K562 (cell line): ENCODE data around the gene TGFBR2. TPM values are rescaled to one million over a fixed set of nuclear protein-coding genes. Genes with fewer than 3 reads are reported as not detected.

Experiments
- ATAC-seq: fragments of 200-7000 bp; cut with Tn5 transposase; 3 replicates; pipeline ENCODE4 v1.9.1; 2020; ENCODE audit warnings: moderate library complexity
- BruUV-seq: library from RNA; stranded (reverse); fragments of 400-500 nt; replicated peaks from 2 replicates; lab custom pipeline; 2021; lab: Mats Ljungman, UMichigan
- CTCF ChIA-PET: fragments of 300-600 bp; formaldehyde crosslinking; extraction: SDS; loops from one replicate; lab custom pipeline; 2021; ENCODE audit warnings: low intra/inter-chr PET ratio; lab: Yijun Ruan, JAX
- POLR2A ChIA-PET: fragments of 300-600, 350-650 bp; sonication (Branson Sonifier 250); formaldehyde crosslinking; extraction: SDS; loops from one replicate; lab custom pipeline; 2021; ENCODE audit warnings: antibody characterized with exemption, inconsistent platforms; lab: Yijun Ruan, JAX
- DNase-seq, 4 experiments: peaks; one replicate each; pipeline versions ENCODE4 v3.0.0 to v3.0.0-alpha.2; 2011 to 2018; ENCODE audit warnings: low spot score in 3 of 4, mixed read lengths in 3 of 4; ENCODE audit errors: extremely low read depth in 1 of 4
- FAIRE-seq: peaks from 2 replicates; lab custom pipeline; 2011; peaks lifted over from hg19 to GRCh38; lab: Jason Lieb, UNC
- H2AFZ ChIP-seq: 2 replicates; pipeline ENCODE4 v1.6.0; 2011; ENCODE audit warnings: low read depth, low read length, control low read depth, inconsistent platforms
- H3K27ac ChIP-seq: fragments of 200-600 bp; 3 replicates; pipeline ENCODE4 v1.8.0; 2011; ENCODE audit warnings: low read depth, mild to moderate bottlenecking, control low read depth, inconsistent platforms, low read length, moderate library complexity, mixed read lengths; ENCODE audit errors: extremely low read depth
- H3K27me3 ChIP-seq, 2 experiments: fragments of 300-600 bp in 1 of 2; 2 replicates in 1 of 2; 3 replicates in 1 of 2; pipeline versions ENCODE4 v1.6.0 to v1.8.0; 2011; ENCODE audit warnings: inconsistent platforms in 2 of 2, low read length in 2 of 2, mild to moderate bottlenecking in 1 of 2, mixed read lengths in 1 of 2, moderate library complexity in 1 of 2; ENCODE audit not compliant: control insufficient read depth in 2 of 2, insufficient read depth in 2 of 2
- H3K36me3 ChIP-seq: fragments of 300-600 bp; 3 replicates; pipeline ENCODE4 v1.8.0; 2011; ENCODE audit warnings: mild to moderate bottlenecking, low read length, inconsistent platforms; ENCODE audit not compliant: control insufficient read depth, insufficient read depth
- H3K4me1 ChIP-seq, 2 experiments: fragments of 200-600 bp in 1 of 2; replicated peaks in 1 of 2; 2 replicates in 1 of 2; 3 replicates in 1 of 2; pipeline versions ENCODE4 v1.5.1 to v1.8.0; 2011; ENCODE audit warnings: inconsistent platforms in 2 of 2, low read length in 2 of 2, mild to moderate bottlenecking in 1 of 2, mixed read lengths in 1 of 2, moderate library complexity in 1 of 2; ENCODE audit not compliant: control insufficient read depth in 2 of 2, insufficient read depth in 2 of 2
- H3K4me2 ChIP-seq: 2 replicates; pipeline ENCODE4 v1.6.1; 2011; ENCODE audit warnings: low read length, control low read depth, inconsistent platforms, mixed read lengths; ENCODE audit not compliant: insufficient read depth
- H3K4me3 ChIP-seq: fragments of 200-600 bp; sonication (generic), shearing (Covaris generic); 2 replicates; pipeline ENCODE4 v1.5.1; 2016; ENCODE audit warnings: control low read depth, inconsistent platforms
- H3K79me2 ChIP-seq: fragments of 200-600 bp; 3 replicates; pipeline ENCODE4 v1.8.0; 2011; ENCODE audit warnings: low read length, inconsistent platforms; ENCODE audit not compliant: control insufficient read depth, insufficient read depth
- H3K9ac ChIP-seq, 2 experiments: 2 replicates each; pipeline versions ENCODE4 v1.6.0 to v1.6.1; 2011; ENCODE audit warnings: low read depth in 2 of 2, low read length in 2 of 2, control low read depth in 1 of 2, inconsistent platforms in 1 of 2, mild to moderate bottlenecking in 1 of 2, mixed read lengths in 1 of 2; ENCODE audit not compliant: insufficient read depth in 1 of 2
- H3K9me1 ChIP-seq: one replicate; pipeline ENCODE4 v1.6.0; 2011; ENCODE audit warnings: inconsistent platforms, mild to moderate bottlenecking, low read length, moderate library complexity; ENCODE audit not compliant: control insufficient read depth, insufficient read depth
- H3K9me3 ChIP-seq: replicated peaks from 2 replicates; pipeline ENCODE4 v1.5.1; 2011; ENCODE audit warnings: low read depth, low read length, inconsistent platforms; ENCODE audit not compliant: control insufficient read depth, insufficient read depth
- H4K20me1 ChIP-seq: replicated peaks from 2 replicates; pipeline ENCODE4 v1.6.1; 2011; ENCODE audit warnings: low read length, inconsistent platforms, mixed read lengths; ENCODE audit not compliant: control insufficient read depth, insufficient read depth
- FOXP1 ChIP-seq: sonication (generic); formaldehyde crosslinking; IDR thresholded peaks from 2 replicates; pipeline ENCODE4 v1.8.0; 2022; ENCODE audit warnings: mild to moderate bottlenecking, missing genetic modification reagents
- GABPA ChIP-seq: fragments of 200-800 bp; sonication (Bioruptor generic); conservative IDR thresholded peaks from 2 replicates; pipeline ENCODE4 v1.6.1; 2016; ENCODE audit warnings: low read depth, missing genetic modification characterization, missing compliant biosample characterization
- GTF2F1 ChIP-seq: IDR thresholded peaks from 2 replicates; pipeline ENCODE4 v1.6.1; 2011; ENCODE audit warnings: low read depth, low read length, improper control_type of control experiment
- HSF4 ChIP-seq: fragments of 250-450 bp; sonication (Bioruptor Pico); IDR thresholded peaks from 2 replicates; pipeline ENCODE4 v2.1.2; 2022; ENCODE audit warnings: mild to moderate bottlenecking, moderate library complexity, borderline replicate concordance
- RBM39 ChIP-seq: fragments of 200-400 bp; formaldehyde crosslinking; optimal IDR thresholded peaks from 2 replicates; pipeline ENCODE3; 2018; ENCODE audit warnings: low read depth, low read length
- SMARCC2 ChIP-seq: fragments of 450-650 bp; IDR thresholded peaks from 2 replicates; pipeline ENCODE4 v1.6.1; 2017; ENCODE audit warnings: antibody characterized with exemption, moderate library complexity, mild to moderate bottlenecking, low read depth
- WGBS: fragments of 100-300 bp; shearing (Covaris generic); methylation state at CpG from one replicate; pipeline ENCODE4 v1.1.6; 2016; ENCODE audit warnings: low coverage, mixed read lengths; ENCODE audit not compliant: insufficient coverage; ENCODE audit errors: missing lambda C conversion rate; 5-methylcytosine and 5-hydroxymethylcytosine counted together
- in situ Hi-C: fragments of 300-500 bp; cut with MboI; formaldehyde crosslinking; loops from 4 replicates; pipeline ENCODE4 v1.15.0; 2018; ENCODE audit warnings: inconsistent platforms, mixed read lengths
- intact Hi-C: fragments of 100-400 bp; cut with micrococcal nuclease; formaldehyde crosslinking; loops from 2 replicates; pipeline ENCODE4 v1.14.2; 2022
- polyA plus RNA-seq, 8 experiments: library from polyadenylated mRNA; depleted of rRNA in 4 of 8; stranded (reverse) in 5 of 8; unstranded in 3 of 8; fragments of >200 nt; fragmentation: Nextera tagmentation in 2 of 8; fragmentation: Illumina TruSeq in 1 of 8; extraction: Ambion mirVana in 2 of 8; extraction: Trizol in 1 of 8; gene quantifications; 2 replicates each; pipeline versions ENCODE4 v1.2.1 to v1.2.3, GENCODE V29; 2011 to 2014; ENCODE audit warnings: inconsistent platforms in 1 of 8, missing spikeins in 1 of 8
- total RNA-seq, 7 experiments: library from RNA; depleted of rRNA in 6 of 7; stranded (reverse); fragments of >200 nt in 6 of 7; fragmentation: Illumina TruSeq in 2 of 7; extraction: Trizol in 2 of 7; gene quantifications; 2 replicates each; pipeline versions ENCODE4 v1.2.1 to v1.2.3, GENCODE V29; 2011 to 2021; ENCODE audit warnings: low replicate concordance in 1 of 7
- TF ChIP-seq, protein P1 (sequence below): fragments of 450-650 bp; formaldehyde crosslinking; conservative IDR thresholded peaks from 2 replicates; pipeline ENCODE4 v1.4.0; 2022; ENCODE audit warnings: mild to moderate bottlenecking, missing genetic modification characterization
- TF ChIP-seq, protein P2 (sequence below): fragments of 250-450 bp; sonication (Bioruptor Pico); IDR thresholded peaks from 2 replicates; pipeline ENCODE4 v1.4.0; 2020; ENCODE audit warnings: mild to moderate bottlenecking, moderate library complexity

Gene TGFBR2
- total and polyA plus RNA-seq, 9 of the 15 experiments (the other 6 are each of a cell fraction or from before 2014, with no cell fraction given): 0.11 to 0.84 (median 0.24) TPM

DNA sequence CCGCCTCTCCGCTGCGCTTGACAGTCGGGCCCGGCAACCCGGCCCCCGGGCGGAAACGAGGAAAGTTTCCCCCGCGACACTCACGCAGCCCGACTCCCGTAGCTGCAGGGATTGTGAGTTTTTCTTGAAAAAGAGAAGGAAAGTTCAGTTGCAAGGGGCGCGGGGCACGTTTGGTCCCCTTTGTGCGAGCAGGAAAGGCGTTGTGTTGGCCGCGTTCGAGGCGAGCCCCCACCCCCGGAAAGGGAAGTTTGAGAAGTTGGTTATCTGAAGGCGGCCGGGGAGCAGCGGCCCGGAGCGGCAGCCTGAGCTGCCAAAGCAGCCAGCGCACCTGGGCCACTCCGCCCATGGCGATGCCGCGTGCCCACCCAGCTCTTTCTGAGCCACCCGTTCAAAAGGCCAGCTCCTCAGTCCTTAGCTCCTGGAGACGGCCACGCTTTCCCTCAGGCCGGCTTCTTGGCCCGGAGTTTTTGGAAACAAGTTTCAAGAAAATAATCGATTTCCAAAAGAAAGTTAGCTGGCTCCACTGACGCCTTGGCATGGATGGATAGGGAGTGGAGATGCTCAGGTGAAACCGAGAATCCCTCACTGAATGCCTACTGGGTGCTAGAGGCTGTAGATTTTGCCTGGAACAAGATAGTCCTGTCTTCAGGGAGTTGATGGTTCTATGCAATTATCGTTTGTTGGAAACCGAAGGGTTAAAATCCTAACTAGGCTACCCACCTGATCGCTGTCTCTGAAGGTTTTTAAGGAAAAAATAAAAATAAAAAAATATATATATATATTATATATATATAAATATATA is 832 bp downstream of the TGFBR2 start:
- FAIRE-seq: no peak
- ATAC-seq: no peak
- in situ Hi-C loops: no loop called here
- no peaks in the 10 kb centered on the region for H3K79me2 ChIP-seq
- no peaks in the 10 kb centered on the region for H3K9me1 ChIP-seq
- 0 out of 2 replicates have a peak, but pooled peaks have one; percentile 36 for TF ChIP-seq GABPA (tag)
- TF ChIP-seq GTF2F1: no peak
- peak in 1 of 4 experiments; percentile 24 for DNase-seq
- intact Hi-C loops: no loop called here
- no peaks in the 10 kb centered on the region; the same call in 1 of the 2 replicates for H3K9me3 ChIP-seq
- ChIA-PET POLR2A (no interaction called here), CTCF (no interaction called here)
- WGBS: 2% methylated on average over 45 of the region's 45 CpGs
- no peak overlapping the region for H3K4me2 ChIP-seq
- no peaks in the 10 kb centered on the region; a peak in 1 of 5 replicates for H3K27me3 ChIP-seq
- no peak overlapping the region for H2AFZ ChIP-seq
- no peak overlapping the region; a peak in 1 of 4 replicates for H3K9ac ChIP-seq
- H3K36me3 ChIP-seq: no peaks in the 10 kb centered on the region
- BruUV-seq: no TSS peak
- no peak overlapping the region for H3K27ac ChIP-seq
- H3K4me3 ChIP-seq: peak overlapping the region; percentile 13; the same call in 1 of the 2 replicates
- no peaks in the 10 kb centered on the region for H4K20me1 ChIP-seq
- peaks cover 0 to 10% of the 10 kb centered on the region in 2 experiments; a peak in 1 of 5 replicates for H3K4me1 ChIP-seq

DNA sequence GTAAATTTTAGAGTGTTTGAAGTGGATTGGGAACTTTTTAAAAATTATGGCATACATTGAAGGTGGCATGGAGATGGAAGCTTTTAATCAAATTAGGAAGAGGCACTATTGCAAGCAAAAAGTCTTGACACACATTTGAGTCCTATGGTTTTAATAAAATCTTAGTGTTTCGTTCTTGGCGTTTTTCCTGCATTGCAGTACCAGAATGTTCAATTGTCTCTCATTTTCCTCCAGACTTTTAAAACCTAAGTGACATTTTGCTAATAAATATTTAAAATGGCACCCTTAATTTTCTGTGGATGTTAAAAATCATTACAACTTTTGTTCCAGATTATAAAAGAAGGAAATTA is 2.2 kb downstream of the TGFBR2 start:
- Histone ChIP-seq H3K36me3 (no peaks in the 10 kb centered on the region), H3K27ac (no peak overlapping the region), H3K4me1 (peaks cover 0 to 10% of the 10 kb centered on the region in 2 experiments; a peak in 1 of 5 replicates), H3K9me3 (no peaks in the 10 kb centered on the region; the same call in 1 of the 2 replicates), H3K9me1 (no peaks in the 10 kb centered on the region), H2AFZ (no peak overlapping the region), H3K4me2 (no peak overlapping the region), H4K20me1 (no peaks in the 10 kb centered on the region), H3K79me2 (no peaks in the 10 kb centered on the region), H3K4me3 (no peak overlapping the region), H3K9ac (no peak overlapping the region), H3K27me3 (no peaks in the 10 kb centered on the region; a peak in 1 of 5 replicates)
- TF ChIP-seq FOXP1 (no peak), RBM39 (no peak), SMARCC2 (no peak), HSF4 (CRISPR knock-in tag) (no peak)
- TF ChIP-seq, protein P1, sequence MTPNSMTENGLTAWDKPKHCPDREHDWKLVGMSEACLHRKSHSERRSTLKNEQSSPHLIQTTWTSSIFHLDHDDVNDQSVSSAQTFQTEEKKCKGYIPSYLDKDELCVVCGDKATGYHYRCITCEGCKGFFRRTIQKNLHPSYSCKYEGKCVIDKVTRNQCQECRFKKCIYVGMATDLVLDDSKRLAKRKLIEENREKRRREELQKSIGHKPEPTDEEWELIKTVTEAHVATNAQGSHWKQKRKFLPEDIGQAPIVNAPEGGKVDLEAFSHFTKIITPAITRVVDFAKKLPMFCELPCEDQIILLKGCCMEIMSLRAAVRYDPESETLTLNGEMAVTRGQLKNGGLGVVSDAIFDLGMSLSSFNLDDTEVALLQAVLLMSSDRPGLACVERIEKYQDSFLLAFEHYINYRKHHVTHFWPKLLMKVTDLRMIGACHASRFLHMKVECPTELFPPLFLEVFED (CRISPR knock-in tag): no peak
- TF ChIP-seq, protein P2, sequence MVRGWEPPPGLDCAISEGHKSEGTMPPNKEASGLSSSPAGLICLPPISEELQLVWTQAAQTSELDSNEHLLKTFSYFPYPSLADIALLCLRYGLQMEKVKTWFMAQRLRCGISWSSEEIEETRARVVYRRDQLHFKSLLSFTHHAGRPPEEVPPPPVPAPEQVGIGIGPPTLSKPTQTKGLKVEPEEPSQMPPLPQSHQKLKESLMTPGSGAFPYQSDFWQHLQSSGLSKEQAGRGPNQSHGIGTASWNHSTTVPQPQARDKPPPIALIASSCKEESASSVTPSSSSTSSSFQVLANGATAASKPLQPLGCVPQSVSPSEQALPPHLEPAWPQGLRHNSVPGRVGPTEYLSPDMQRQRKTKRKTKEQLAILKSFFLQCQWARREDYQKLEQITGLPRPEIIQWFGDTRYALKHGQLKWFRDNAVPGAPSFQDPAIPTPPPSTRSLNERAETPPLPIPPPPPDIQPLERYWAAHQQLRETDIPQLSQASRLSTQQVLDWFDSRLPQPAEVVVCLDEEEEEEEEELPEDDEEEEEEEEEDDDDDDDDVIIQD (CRISPR knock-in tag): no peak
- ATAC-seq (no peak), DNase-seq (no peak), FAIRE-seq (no peak)
- CTCF ChIA-PET: no interaction called here
- POLR2A ChIA-PET: no interaction called here
- no TSS peak for BruUV-seq
- intact Hi-C loops: no loop called here
- in situ Hi-C loops: no loop called here
- WGBS: 0% methylated on average over 2 of the region's 2 CpGs
